KG1 (cell line): ENCODE data around the gene GATAD2A.

ENCODE experiments used
- DNase-seq: peaks from one replicate; lab custom pipeline; 2025; lab: John Stamatoyannopoulos, UW

The GATAD2A gene

GRCh38 chr19:19532806-19533701 lies 127.6 kb downstream of the GATAD2A start:
- no peak for DNase-seq

GRCh38 chr19:19533841-19534240 lies 128.4 kb downstream of the GATAD2A start:
- DNase-seq: no peak

DNA sequence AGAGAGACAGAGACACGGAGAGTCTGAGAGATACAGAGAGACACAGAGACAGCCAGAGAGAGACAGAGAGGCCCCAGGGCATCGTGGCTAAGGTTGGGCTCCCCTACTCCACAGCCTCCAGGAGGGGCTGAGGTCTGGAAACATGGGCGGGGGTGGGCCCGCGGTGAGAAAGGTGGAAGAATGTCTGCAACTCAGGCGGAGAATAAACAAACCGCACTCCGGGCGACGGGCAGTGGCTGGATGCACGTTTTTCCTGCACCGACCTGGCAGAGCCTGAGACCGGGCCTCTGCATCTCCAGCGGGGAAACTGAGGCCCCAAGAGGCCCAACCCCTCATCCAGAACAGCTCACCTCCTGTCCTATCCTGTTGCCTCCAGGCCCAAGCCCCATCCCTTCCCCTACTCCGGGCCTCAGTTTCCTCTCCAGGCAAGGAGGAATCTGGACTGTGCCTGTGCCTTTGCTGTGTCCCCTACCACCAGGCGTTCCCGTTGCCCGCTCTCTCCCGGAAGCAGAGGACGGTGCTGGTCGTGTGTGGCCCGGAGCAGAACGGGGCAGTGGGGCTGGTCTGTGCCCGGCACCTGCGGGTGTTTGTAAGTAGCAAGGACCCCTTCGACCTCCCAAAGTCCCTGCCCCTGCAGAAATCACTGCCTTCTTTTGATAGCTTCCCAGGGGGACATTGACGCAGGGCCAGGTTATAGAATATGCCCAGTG lies 129.2 kb downstream of the GATAD2A start:
- DNase-seq: no peak

- no peak for DNase-seq
Measured at GRCh38 chr19:19535311-19536191, 130.1 kb downstream of the GATAD2A start.

GRCh38 chr19:19537075-19538048 lies 131.9 kb downstream of the GATAD2A start:
- DNase-seq: no peak

DNA sequence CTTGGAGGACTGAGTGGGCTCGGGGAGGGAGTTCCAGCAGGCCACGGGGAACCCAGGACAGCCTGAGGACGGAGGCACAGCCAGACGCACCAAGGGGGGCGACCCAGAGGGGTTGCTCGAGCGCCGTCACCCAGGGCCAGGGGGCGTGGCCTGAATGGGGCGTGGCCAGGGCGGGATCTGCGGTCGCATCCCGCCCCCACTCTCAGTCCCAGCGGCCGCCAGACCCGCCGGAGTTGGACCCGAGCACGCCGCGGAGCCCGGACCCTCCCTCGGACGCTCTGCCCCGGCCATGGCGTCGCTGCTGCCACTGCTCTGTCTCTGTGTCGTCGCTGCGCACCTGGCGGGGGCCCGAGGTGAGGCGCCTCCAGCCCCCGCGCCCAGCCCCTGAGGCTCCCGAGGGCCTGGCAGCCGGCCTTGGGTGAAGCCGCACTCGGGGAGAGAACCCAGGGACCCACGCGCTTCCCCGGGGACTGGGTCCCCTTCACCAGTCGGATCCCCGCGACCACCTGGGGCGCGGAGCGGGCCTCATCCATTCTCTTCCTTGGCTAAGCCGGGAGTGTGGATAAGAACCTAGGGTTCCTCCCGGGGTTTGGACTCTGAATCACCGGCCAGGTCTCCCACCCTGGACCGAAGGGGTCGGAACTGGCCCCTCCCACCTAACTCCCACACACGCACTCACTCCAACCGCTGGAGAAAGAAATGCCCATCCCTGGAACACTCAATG lies 132.7 kb downstream of the GATAD2A start, which contains the start of gene CILP2:
CILP2 (plus strand) TSS at position 205 of the 724 bp plus-strand sequence; CDS start at position 290, 85 bp downstream.
- DNase-seq: no peak

- DNase-seq: no peak
Measured at GRCh38 chr19:19538785-19539166, 133.3 kb downstream of the GATAD2A start.

DNA sequence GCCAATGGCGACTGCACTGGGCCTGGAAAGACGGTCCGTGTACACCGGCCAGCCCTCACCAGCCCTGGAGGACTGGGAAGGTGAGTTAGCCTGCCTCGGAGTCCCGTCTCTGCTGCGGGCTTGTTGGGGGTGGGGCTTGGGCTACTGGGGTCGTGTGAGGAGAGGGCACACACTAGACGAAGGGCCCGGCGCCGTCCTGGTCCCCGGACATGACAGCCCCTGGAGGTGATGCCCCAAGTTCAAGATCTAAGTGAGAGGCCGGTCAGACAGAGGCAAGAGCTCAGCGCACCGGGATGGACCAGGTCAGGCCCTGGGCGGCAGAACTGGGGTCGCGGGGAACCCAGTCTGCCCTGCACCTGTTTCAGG lies 134.2 kb downstream of the GATAD2A start:
- DNase-seq: no peak

DNA sequence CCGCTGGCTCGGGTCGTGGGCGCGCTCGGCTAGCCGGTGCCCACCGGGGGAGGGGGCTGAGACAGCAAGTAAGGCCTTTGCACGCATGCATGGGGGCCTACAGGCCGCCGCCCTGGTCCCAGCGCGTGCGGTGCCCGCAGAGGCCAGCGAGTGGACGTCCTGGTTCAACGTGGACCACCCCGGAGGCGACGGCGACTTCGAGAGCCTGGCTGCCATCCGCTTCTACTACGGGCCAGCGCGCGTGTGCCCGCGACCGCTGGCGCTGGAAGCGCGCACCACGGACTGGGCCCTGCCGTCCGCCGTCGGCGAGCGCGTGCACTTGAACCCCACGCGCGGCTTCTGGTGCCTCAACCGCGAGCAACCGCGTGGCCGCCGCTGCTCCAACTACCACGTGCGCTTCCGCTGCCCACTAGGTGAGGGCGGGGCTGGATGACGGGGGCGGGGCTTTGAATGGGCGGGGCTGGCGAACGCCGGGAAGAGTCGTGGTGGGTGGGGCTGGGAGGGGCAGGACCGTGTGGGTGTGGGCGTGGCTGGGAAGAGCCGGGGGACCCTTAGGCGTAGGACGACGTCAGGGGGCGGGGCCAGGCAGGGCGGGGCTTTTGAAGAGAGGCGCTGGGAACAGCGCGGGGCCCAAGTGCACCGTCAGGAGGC lies 134.7 kb downstream of the GATAD2A start:
- DNase-seq: no peak

DNA sequence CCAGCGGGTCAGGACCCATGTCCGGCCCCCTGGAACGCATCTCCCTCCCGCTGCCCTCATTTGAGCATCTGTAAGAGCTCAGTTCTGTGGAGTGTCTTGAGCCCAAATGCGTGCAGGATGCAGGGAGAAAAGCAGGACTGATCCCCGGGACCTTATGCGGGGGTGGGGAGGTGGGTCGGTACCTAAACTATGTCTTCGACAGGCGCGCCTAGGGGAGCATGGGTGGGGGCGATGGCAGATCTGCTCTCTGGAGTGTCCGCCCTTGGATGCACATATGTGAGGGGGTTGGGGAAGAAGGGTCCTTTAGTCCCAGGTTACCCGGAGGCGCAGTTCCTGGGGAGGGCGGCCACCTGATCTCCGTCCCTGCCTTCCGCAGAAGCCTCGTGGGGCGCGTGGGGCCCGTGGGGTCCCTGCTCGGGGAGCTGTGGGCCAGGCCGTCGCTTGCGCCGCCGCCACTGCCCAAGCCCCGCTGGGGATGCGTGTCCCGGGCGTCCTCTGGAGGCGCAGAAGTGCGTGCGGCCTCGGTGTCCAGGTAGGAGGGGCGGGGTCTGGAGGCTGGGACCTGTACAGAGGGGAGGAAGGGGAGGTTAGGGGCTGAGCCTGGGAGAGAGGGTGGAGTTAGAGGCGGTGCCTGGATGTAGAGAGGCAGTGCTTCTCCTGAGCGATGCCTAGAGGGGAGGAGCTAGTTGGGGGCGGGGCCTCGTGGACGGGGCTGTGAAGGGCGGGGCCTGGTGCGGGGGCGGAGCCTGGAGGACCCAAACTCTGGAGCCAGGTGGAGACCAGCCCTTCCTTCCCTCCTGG lies 135.4 kb downstream of the GATAD2A start:
- no peak for DNase-seq

DNA sequence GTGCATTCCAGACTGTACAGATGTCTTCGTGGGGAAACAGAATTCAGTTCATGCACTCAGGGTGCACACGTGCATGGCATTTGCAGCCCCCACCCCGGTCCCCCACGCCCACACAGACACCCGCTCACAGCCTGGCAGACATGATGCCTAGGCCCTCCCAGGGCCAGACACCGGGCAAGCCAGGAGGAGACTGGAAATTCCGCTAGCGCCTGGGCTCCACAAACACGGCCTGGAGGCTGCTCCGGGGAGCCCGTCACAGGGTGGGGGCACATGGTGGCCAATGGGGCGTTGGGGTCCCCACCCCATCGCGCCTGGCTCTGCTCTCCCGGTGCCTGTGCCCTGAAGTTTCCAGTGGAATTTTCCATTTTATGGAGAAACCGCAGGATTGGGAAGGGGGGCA lies 136.1 kb downstream of the GATAD2A start:
- DNase-seq: no peak

DNA sequence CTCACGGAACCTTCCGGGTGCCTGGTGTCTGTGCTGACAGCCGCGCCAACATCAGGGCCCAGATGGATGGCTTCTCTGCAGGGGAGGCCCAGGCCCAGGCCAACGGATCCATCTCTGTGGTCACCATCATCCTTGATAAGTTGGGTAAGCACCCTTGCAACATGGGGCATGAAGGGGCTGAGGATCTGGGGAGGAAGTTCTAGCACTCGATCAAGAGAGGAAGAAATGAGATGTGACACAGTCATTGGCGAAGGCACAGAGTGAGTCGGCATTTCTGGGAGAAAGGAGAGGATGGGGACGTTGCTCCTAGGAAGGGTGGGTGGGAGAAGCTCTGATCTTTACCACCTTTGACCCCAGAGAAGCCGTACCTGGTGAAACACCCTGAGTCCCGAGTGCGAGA lies 137.0 kb downstream of the GATAD2A start:
- no peak for DNase-seq

DNA sequence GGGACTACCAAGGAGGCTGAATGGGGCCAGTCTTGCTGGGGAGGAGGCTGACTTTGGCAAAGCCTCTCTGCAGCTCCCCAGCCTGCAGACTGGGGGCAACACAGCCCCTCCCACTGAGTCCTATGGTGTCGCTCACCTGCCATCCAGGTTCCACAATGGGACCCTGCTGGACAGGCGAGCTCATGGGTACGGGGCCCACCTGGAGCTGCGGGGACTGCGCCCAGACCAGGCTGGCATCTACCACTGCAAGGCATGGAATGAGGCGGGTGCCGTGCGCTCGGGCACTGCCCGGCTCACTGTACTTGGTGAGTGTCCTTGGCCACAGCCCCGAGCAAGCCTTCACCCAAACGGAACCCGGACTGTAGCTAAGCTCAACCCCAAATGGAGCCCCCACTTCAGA lies 137.6 kb downstream of the GATAD2A start:
- DNase-seq: no peak

DNA sequence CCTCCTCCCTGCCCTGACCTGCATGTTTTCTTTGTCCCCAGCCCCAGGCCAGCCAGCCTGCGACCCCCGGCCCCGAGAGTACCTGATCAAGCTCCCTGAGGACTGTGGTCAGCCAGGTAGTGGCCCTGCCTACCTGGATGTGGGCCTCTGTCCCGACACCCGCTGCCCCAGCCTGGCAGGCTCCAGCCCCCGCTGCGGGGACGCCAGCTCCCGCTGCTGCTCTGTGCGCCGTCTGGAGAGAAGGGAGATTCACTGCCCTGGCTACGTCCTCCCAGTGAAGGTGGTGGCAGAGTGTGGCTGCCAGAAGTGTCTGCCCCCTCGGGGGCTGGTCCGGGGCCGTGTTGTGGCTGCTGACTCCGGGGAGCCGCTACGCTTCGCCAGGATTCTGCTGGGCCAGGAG lies 138.2 kb downstream of the GATAD2A start:
- DNase-seq: no peak

GRCh38 chr19:19544257-19544953 lies 138.9 kb downstream of the GATAD2A start:
- no peak for DNase-seq

DNA sequence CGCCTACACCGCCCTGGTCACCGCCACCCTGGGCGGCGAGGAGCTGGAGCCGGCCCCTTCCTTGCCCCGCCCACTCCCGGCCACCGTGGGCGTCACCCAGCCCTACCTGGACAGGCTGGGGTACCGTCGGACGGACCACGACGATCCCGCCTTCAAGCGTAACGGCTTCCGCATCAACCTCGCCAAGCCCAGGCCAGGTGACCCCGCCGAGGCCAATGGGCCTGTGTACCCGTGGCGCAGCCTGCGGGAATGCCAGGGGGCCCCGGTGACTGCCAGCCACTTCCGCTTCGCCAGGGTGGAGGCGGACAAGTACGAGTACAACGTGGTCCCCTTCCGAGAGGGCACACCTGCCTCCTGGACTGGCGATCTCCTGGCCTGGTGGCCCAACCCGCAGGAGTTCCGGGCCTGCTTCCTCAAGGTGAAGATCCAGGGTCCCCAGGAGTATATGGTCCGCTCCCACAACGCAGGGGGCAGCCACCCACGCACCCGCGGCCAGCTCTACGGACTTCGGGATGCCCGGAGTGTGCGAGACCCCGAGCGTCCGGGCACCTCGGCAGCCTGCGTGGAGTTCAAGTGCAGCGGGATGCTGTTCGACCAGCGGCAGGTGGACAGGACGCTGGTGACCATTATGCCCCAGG lies 139.6 kb downstream of the GATAD2A start:
- no peak for DNase-seq

DNA sequence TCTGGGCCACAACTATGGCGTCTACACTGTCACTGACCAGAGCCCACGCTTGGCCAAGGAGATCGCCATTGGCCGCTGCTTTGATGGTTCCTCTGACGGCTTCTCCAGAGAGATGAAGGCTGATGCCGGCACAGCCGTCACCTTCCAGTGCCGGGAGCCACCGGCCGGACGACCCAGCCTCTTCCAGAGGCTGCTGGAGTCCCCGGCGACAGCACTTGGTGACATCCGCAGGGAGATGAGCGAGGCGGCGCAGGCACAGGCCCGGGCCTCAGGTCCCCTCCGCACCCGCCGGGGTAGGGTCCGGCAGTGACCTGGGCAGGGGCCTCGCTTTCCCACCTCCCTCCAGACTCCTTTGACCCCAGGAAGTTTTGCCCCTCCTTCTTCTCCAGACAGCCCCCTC lies 140.2 kb downstream of the GATAD2A start:
- no peak for DNase-seq

DNA sequence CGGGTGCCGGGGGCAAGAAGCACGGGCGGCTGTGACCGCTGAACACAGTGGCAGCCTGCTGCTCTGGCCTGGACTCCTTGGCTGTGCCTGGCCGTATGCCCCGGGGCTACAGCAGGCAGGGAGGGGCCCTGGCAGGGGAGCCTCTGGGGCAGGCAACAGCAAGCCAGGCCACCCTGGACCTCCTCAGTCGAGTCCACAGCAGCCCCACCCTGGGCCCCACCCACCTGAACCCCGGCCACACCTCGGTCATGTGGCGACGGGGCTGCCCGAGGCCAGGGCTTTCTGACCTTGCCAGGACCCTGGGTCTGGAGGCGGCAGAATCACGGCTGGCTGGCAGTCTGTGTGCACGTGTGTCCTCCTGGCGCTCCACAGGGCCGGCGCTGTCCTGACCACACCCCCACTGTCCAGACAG lies 141.3 kb downstream of the GATAD2A start:
- no peak for DNase-seq
